DND-41 (cell line): ENCODE measurements around the gene SMS.

Source experiments
- ATAC-seq: fragments of 200-7000 bp; cut with Tn5 transposase; 3 replicates; pipeline ENCODE4 v1.9.1; 2021; ENCODE audit warnings: low read depth; ENCODE audit not compliant: insufficient read depth
- DNase-seq: peaks from one replicate; pipeline ENCODE4 v3.0.0-alpha.2; 2020
- H2AFZ ChIP-seq: 2 replicates; pipeline ENCODE4 v1.6.0; 2012; ENCODE audit warnings: low read depth, low read length
- H3K27ac ChIP-seq: 2 replicates; pipeline ENCODE4 v1.5.1; 2012; ENCODE audit warnings: low read length, inconsistent platforms
- H3K27me3 ChIP-seq: fragments of 200-600 bp; sonication (generic); 2 replicates; pipeline ENCODE4 v1.6.0; 2012; ENCODE audit warnings: low read length, mild to moderate bottlenecking, inconsistent platforms; ENCODE audit not compliant: insufficient read depth, poor library complexity
- H3K36me3 ChIP-seq: 2 replicates; pipeline ENCODE4 v1.5.1; 2012; ENCODE audit warnings: low read length, inconsistent platforms; ENCODE audit not compliant: insufficient read depth
- H3K4me1 ChIP-seq: 2 replicates; pipeline ENCODE4 v1.5.1; 2012; ENCODE audit warnings: mild to moderate bottlenecking, low read length; ENCODE audit not compliant: insufficient read depth
- H3K4me2 ChIP-seq: 2 replicates; pipeline ENCODE4 v1.6.0; 2012; ENCODE audit warnings: mild to moderate bottlenecking, moderate library complexity, low read length, inconsistent platforms; ENCODE audit not compliant: insufficient read depth
- H3K4me3 ChIP-seq, 2 experiments: fragments of 200-600 bp in 1 of 2; shearing (Covaris generic) in 1 of 2; 2 replicates each; pipeline ENCODE4 v1.5.1; 2012 to 2016; ENCODE audit warnings: inconsistent platforms in 2 of 2, low read length in 2 of 2, mild to moderate bottlenecking in 2 of 2, low read depth in 1 of 2, moderate library complexity in 1 of 2
- H3K79me2 ChIP-seq: 2 replicates; pipeline ENCODE4 v1.6.0; 2012; ENCODE audit warnings: low read length, inconsistent platforms; ENCODE audit not compliant: insufficient read depth
- H3K9ac ChIP-seq: 2 replicates; pipeline ENCODE4 v1.6.0; 2012; ENCODE audit warnings: low read depth, mild to moderate bottlenecking, inconsistent platforms, low read length, moderate library complexity
- H3K9me3 ChIP-seq: 2 replicates; pipeline ENCODE4 v1.5.1; 2012; ENCODE audit warnings: low read length, moderate library complexity, mild to moderate bottlenecking, inconsistent platforms; ENCODE audit not compliant: insufficient read depth, severe bottlenecking
- H4K20me1 ChIP-seq: 2 replicates; pipeline ENCODE4 v1.6.0; 2012; ENCODE audit warnings: low read length; ENCODE audit not compliant: insufficient read depth
- EZH2 ChIP-seq: IDR thresholded peaks from 3 replicates; pipeline ENCODE4 v1.6.1; 2012; ENCODE audit warnings: borderline replicate concordance, low read depth, mild to moderate bottlenecking, moderate library complexity, low read length, inconsistent platforms; ENCODE audit not compliant: severe bottlenecking
- TF ChIP-seq, protein P1 (sequence below): IDR thresholded peaks from 2 replicates; pipeline ENCODE4 v1.5.1; 2012; ENCODE audit warnings: borderline replicate concordance, low read length, moderate library complexity, mild to moderate bottlenecking; ENCODE audit not compliant: poor library complexity, severe bottlenecking; ENCODE audit errors: extremely low read depth

SMS gene

DNA sequence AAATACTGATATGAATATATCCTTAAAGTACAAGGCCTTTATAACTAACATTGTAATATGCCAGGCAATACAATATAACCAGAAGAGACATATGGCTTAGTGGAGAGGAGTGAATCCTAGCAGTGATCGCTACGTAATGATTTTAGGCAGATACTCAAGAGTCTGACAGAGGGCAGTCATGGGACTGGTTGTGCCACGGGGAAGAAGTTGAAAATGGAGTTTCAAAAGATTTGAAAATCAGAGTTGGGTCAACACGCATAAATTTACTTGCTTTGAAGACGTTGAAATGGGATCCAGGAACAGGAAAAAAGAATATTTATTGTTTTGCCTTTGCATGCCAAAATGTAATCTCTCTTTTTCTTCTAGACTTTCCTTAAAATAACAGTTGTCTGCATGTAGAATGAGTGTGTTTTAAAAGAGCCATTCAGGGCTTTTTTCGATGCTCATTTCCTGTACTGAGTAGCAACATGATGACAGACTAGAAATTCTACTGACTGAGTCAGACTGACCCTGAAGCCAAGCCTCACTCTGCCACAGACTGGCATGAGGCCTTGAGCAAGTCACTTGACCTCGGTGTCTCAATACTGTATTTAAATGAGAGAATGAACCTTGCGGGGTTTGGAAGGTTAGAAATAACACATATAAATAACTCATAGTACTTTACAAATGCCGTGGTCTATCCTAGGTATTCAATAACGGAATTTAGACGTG lies 8.1 kb upstream of the SMS start:
- H3K4me2 ChIP-seq, result no peak overlapping the region
- no peak overlapping the region for H3K9ac ChIP-seq
- DNase-seq (no peak), ATAC-seq (no peak)
- H3K36me3 ChIP-seq, result no peaks in the 10 kb centered on the region
- no peaks in the 10 kb centered on the region for H3K27me3 ChIP-seq
- no peak overlapping the region for H3K4me3 ChIP-seq
- no peak overlapping the region for H2AFZ ChIP-seq
- no peaks in the 10 kb centered on the region for H4K20me1 ChIP-seq
- TF ChIP-seq, protein P1, sequence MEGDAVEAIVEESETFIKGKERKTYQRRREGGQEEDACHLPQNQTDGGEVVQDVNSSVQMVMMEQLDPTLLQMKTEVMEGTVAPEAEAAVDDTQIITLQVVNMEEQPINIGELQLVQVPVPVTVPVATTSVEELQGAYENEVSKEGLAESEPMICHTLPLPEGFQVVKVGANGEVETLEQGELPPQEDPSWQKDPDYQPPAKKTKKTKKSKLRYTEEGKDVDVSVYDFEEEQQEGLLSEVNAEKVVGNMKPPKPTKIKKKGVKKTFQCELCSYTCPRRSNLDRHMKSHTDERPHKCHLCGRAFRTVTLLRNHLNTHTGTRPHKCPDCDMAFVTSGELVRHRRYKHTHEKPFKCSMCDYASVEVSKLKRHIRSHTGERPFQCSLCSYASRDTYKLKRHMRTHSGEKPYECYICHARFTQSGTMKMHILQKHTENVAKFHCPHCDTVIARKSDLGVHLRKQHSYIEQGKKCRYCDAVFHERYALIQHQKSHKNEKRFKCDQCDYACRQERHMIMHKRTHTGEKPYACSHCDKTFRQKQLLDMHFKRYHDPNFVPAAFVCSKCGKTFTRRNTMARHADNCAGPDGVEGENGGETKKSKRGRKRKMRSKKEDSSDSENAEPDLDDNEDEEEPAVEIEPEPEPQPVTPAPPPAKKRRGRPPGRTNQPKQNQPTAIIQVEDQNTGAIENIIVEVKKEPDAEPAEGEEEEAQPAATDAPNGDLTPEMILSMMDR, result no peak
- TF ChIP-seq EZH2, result no peak
- H3K27ac ChIP-seq, result no peak overlapping the region
- no peaks in the 10 kb centered on the region for H3K9me3 ChIP-seq
- no peaks in the 10 kb centered on the region for H3K79me2 ChIP-seq
- no peaks in the 10 kb centered on the region for H3K4me1 ChIP-seq

DNA sequence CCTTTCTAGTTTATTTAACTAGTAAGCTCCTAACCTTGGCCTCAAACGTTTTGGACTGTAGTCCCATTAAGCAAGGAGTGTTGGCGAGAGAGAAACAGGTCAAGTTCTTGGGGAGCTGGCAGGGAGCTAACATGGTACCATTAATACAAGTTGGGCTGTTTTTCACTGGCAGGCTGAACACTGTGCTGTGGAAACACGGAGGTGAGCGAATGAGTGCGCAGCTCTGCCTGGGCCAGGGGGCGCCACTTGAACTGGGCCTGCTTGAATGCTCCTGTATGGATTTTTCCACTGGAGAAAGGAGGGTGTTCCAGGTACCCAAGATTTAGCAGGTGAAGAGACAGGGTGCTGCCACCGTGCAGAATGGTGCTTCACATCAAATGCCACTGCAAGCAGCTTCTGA lies 7.4 kb upstream of the SMS start:
- no peaks in the 10 kb centered on the region for H4K20me1 ChIP-seq
- ATAC-seq, result no peak

DNA sequence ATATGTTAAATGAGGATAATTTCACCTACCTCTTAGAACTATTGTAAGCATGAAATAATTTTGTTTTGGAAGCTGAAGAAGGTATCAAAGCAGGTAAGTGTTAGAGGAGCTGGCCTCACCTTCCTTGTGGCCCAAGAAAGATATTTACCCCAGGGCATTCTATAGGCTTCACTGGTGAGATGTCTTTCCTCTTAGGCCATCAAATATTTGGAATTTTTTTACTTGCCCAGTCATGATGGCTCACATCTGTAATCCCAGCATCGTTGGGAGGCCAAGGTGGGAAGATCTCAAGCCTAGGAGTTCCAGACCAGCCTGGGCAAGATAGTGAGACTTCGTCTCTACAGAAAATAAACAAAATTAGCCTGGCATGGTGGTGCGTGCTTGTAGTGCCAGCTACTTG lies 6.1 kb upstream of the SMS start:
- H3K4me3 ChIP-seq, result no peak overlapping the region
- H3K27me3 ChIP-seq, result no peaks in the 10 kb centered on the region
- no peak overlapping the region for H3K4me2 ChIP-seq
- no peak for TF ChIP-seq EZH2
- TF ChIP-seq, protein P1, result no peak
- no peaks in the 10 kb centered on the region for H3K79me2 ChIP-seq
- no peaks in the 10 kb centered on the region for H3K9me3 ChIP-seq
- no peaks in the 10 kb centered on the region for H4K20me1 ChIP-seq
- no peak overlapping the region for H3K27ac ChIP-seq
- ATAC-seq (no peak), DNase-seq (no peak)
- H3K36me3 ChIP-seq, result no peaks in the 10 kb centered on the region
- H3K9ac ChIP-seq, result no peak overlapping the region
- H3K4me1 ChIP-seq, result no peaks in the 10 kb centered on the region
- H2AFZ ChIP-seq, result no peak overlapping the region

More for the DNA sequence above, 7.4 kb upstream of the SMS start:
- Histone ChIP-seq H3K9ac (no peak overlapping the region), H3K9me3 (no peaks in the 10 kb centered on the region), H3K27me3 (no peaks in the 10 kb centered on the region), H3K79me2 (no peaks in the 10 kb centered on the region), H3K4me3 (no peak overlapping the region), H3K4me2 (no peak overlapping the region), H2AFZ (no peak overlapping the region), H3K4me1 (no peaks in the 10 kb centered on the region), H3K36me3 (no peaks in the 10 kb centered on the region), H3K27ac (no peak overlapping the region)
- no peak for DNase-seq
- TF ChIP-seq, protein P1, result no peak
- no peak for TF ChIP-seq EZH2
